Measurements from ENCODE around the gene PLA2G4E.

PLA2G4E gene

DNA sequence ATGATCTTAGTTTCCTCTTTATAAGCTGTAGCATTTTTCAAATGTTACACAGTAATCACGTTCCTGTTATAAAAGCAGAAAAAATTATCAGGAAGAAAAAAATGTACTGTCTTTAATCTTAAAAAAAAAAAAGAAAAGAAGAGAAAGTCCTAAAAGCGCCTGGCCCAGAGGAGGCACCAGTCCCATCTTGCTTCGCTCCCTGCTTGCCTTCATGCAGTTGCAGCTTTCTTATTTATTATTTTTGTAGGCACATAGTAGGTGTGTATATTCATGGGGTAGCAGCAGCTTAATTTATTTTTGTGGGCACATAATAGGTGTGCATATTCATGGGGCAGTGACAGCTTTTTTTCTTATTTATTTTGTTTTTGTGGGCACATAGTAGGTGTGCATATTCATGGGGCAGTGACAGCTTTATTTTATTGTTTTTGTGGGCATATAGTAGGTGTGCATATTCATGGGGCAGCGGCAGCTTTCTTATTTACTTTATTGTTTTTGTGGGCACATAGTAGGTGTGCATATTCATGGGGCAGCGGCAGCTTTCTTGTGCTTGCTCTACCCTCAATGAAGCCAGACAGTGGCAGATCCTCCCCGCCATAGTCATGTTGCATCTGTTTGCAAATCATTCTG is 43.0 kb downstream of the PLA2G4E start:
- Histone ChIP-seq H3K27ac (no peak overlapping the region), H3K27me3 (no peaks in the 10 kb centered on the region), H3K9me3 (no peaks in the 10 kb centered on the region), H3K4me3 (no peak overlapping the region), H3K36me3 (no peaks in the 10 kb centered on the region), H3K4me1 (peaks cover 0 to 4% (median 0%) of the 10 kb centered on the region in 4 donors)
- DNase-seq, result no peak
- TF ChIP-seq, protein P1, sequence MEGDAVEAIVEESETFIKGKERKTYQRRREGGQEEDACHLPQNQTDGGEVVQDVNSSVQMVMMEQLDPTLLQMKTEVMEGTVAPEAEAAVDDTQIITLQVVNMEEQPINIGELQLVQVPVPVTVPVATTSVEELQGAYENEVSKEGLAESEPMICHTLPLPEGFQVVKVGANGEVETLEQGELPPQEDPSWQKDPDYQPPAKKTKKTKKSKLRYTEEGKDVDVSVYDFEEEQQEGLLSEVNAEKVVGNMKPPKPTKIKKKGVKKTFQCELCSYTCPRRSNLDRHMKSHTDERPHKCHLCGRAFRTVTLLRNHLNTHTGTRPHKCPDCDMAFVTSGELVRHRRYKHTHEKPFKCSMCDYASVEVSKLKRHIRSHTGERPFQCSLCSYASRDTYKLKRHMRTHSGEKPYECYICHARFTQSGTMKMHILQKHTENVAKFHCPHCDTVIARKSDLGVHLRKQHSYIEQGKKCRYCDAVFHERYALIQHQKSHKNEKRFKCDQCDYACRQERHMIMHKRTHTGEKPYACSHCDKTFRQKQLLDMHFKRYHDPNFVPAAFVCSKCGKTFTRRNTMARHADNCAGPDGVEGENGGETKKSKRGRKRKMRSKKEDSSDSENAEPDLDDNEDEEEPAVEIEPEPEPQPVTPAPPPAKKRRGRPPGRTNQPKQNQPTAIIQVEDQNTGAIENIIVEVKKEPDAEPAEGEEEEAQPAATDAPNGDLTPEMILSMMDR (IDR thresholded peaks at IDR 0.05), result no peak
- intact Hi-C loops (cut with DNase I; ENCODE audit: low total_unique reads), result no loop called here

DNA sequence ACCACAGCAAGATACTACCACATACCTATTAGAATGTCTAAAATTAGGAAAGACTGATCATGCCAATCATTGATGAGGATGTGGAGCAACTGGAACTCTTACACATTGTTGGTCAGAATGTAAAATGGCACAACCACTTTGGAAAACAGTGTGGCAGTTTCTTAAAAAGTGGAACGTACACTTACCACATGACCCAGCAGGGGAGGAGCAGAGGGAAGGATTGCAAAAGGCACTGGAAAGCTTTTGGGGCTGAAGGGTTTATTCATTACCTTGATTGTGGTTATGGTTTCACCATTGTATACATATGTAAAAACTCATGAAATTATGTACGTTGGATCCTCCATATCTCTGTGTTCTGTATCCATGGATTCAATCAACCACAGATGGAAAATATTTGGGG is 45.2 kb downstream of the PLA2G4E start:
- DNase-seq, result no peak
- no peak overlapping the region for H3K4me3 ChIP-seq
- peaks cover 0 to 12% (median 4%) of the 10 kb centered on the region in 4 donors for H3K4me1 ChIP-seq
- no peak overlapping the region for H3K27ac ChIP-seq
- intact Hi-C loops (cut with DNase I; ENCODE audit: low total_unique reads), result no loop called here
- H3K9me3 ChIP-seq, result no peaks in the 10 kb centered on the region
- TF ChIP-seq, protein P1 (IDR thresholded peaks at IDR 0.05), result no peak
- H3K36me3 ChIP-seq, result no peaks in the 10 kb centered on the region
- H3K27me3 ChIP-seq, result no peaks in the 10 kb centered on the region

DNA sequence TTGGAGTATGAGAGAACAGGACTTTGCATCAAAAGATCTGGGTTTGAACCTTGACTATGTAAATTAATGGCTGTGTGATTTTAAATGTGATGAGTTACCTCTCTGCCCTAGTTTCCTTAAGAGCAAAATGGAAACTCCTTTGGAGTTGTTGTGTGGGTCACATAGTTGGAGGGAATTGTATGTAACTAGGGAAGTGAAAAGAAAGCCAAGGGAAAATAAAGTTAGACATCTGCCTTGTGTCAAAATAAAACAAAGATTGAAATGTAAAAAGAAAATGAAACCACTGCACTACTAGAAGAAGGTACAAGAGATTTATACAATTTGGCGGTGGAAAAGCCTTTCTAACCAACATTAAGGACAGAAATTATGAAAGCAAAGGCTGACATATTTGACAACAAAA is 46.8 kb downstream of the PLA2G4E start:
- H3K4me1 ChIP-seq, result peaks cover 0 to 28% (median 15%) of the 10 kb centered on the region in 4 donors
- TF ChIP-seq, protein P1 (IDR thresholded peaks at IDR 0.05), result no peak
- H3K9me3 ChIP-seq, result no peaks in the 10 kb centered on the region
- DNase-seq, result no peak
- H3K27me3 ChIP-seq, result no peaks in the 10 kb centered on the region
- H3K4me3 ChIP-seq, result no peak overlapping the region
- intact Hi-C loops (cut with DNase I; ENCODE audit: low total_unique reads), result loop anchor here (5.0 kb wide), 2 partner anchors 42 to 147 kb away; partner anchors contain the start of gene JMJD7
- H3K27ac ChIP-seq, result no peak overlapping the region
- H3K36me3 ChIP-seq, result no peaks in the 10 kb centered on the region

- H3K9me3 ChIP-seq, result no peaks in the 10 kb centered on the region
- H3K36me3 ChIP-seq, result no peaks in the 10 kb centered on the region
- intact Hi-C loops (cut with DNase I; ENCODE audit: low total_unique reads), result loop anchor here (5.0 kb wide), 2 partner anchors 40 to 145 kb away; partner anchors contain the start of gene JMJD7
- H3K4me1 ChIP-seq, result peaks cover 0 to 43% (median 22%) of the 10 kb centered on the region in 4 donors
- peak; percentile 99 for DNase-seq
- H3K4me3 ChIP-seq, result peak within 1 kb of the TSS; percentile 92 to 99
- TF ChIP-seq, protein P1 (IDR thresholded peaks at IDR 0.05), result peak; percentile 29 to 39
- peak within 1 kb of the TSS; percentile 92 to 97 for H3K27ac ChIP-seq
- no peaks in the 10 kb centered on the region for H3K27me3 ChIP-seq
Measured at GRCh38 chr15:41972253-41973242, 48.3 kb downstream of the PLA2G4E start, which contains the start of gene EHD4. EHD4 (minus strand) TSS chr15:41972557; CDS start chr15:41972494, 63 bp downstream.

GRCh38 chr15:41971895-41972252 is 49.0 kb downstream of the PLA2G4E start:
- Histone ChIP-seq H3K4me3 (peak overlapping the region; percentile 92 to 99), H3K27ac (peak overlapping the region; percentile 92 to 97), H3K36me3 (no peaks in the 10 kb centered on the region), H3K4me1 (peaks cover 0 to 48% (median 26%) of the 10 kb centered on the region in 4 donors), H3K27me3 (no peaks in the 10 kb centered on the region), H3K9me3 (no peaks in the 10 kb centered on the region)
- no peak for DNase-seq
- intact Hi-C loops (cut with DNase I; ENCODE audit: low total_unique reads), result loop anchor here (5.0 kb wide), 2 partner anchors 40 to 145 kb away; partner anchors contain the start of gene JMJD7
- TF ChIP-seq, protein P1 (IDR thresholded peaks at IDR 0.05), result no peak
